ENCODE results near the gene LYSMD1. TPM values are rescaled to one million over a fixed set of nuclear protein-coding genes. Genes with fewer than 3 reads are reported as not detected.

Gene LYSMD1
- total RNA-seq, 5 donors from 2014 or later (not counting 1 experiment from before 2014, with no cell fraction given) = 0.68 to 3.2 (median 2.3) TPM

GRCh38 chr1:151157067-151157531 is 8.6 kb downstream of the LYSMD1 start:
- peaks cover 50 to 66% (median 63%) of the 10 kb centered on the region in 3 donors for H3K4me1 Mint-ChIP-seq
- POLR2A ChIA-PET = interaction anchor here in 1 of 2 donors (0.6 kb wide), 1 partner anchor 734 kb away, joined by 3 read pairs; no protein-coding TSS in a partner anchor

DNA sequence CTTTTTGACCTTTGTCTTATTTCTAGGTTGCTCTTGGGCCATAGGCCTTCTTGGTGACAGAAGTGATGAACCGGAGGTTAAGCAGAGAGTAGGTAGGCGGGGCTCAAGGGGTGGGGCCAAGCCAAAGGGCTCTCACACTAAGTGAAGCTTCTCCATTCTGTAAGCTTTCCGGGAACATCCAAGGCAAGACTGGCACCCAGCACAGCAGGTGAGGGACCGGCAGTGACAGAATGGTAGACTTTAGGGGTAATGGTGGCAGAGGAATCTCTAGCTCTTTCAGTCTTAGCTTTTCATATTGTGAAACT is 9.2 kb downstream of the LYSMD1 start, which contains the start of gene TNFAIP8L2:
Gene TNFAIP8L2 (plus strand): TSS at position 135 of the 305 bp plus-strand sequence. CDS start 2,049 bp downstream, outside the sequence.
- Histone ChIP-seq H3K27ac (ENCODE audit: low read length) (peak within 1 kb of the TSS; percentile 68), H3K27me3 (replicated peaks in 1 of 2; ENCODE audit: control insufficient read depth in 2 of 2, extremely low read depth in 1 of 2, insufficient read depth in 2 of 2, low read length in 1 of 2) (no peaks in the 10 kb centered on the region), H3K9me3 (no peaks in the 10 kb centered on the region), H3K4me1 (ENCODE audit: control insufficient read depth in 1 of 2, extremely low read depth in 1 of 2, insufficient read depth in 2 of 2, low read length in 2 of 2) (peaks cover 35 to 49% of the 10 kb centered on the region in 2 experiments), H3K4me3 (ENCODE audit: control insufficient read depth in 1 of 2, extremely low read depth in 1 of 2, low read length in 1 of 2) (peak within 1 kb of the TSS; percentile 89 to 97), H3K36me3 (ENCODE audit: control insufficient read depth in 2 of 2, extremely low read depth in 1 of 2, insufficient read depth in 1 of 2, low read length in 1 of 2) (peaks cover 0 to 23% of the 10 kb centered on the region in 2 donors)
- H3K27ac Mint-ChIP-seq = peak within 1 kb of the TSS; percentile 97 to 100
- ATAC-seq (replicated peaks in 1 of 4) (peak; percentile 81 to 88 (median 85)), DNase-seq (peak; percentile 37 to 82 (median 67))
- no peaks in the 10 kb centered on the region for H3K9me3 Mint-ChIP-seq
- H3K4me3 Mint-ChIP-seq = peak within 1 kb of the TSS; percentile 99 to 100 (median 100)
- peaks cover 20% of the 10 kb centered on the region for H3K36me3 Mint-ChIP-seq
- CTCF ChIA-PET = interaction anchor here (0.5 to 5.1 kb wide), 16 partner anchors 10 to 240 kb away, joined by 3 to 144 read pairs (median 4); partner anchors contain the start of genes GABPB2 (in 1 of the 2), LYSMD1 (in 1 of the 2), MINDY1 (in 1 of the 2) and PSMD4 (in 1 of the 2)
- POLR2A ChIA-PET = interaction anchor here in 1 of 2 donors (0.5 to 0.6 kb wide), 2 partner anchors 36 to 125 kb away, joined by 3 to 4 read pairs; partner anchors contain the start of gene ZNF687
- WGBS (ENCODE audit: insufficient coverage) = 0% methylated on average over 4 of the region's 4 CpGs
- no peaks in the 10 kb centered on the region for H3K27me3 Mint-ChIP-seq
- H3K4me1 Mint-ChIP-seq = peaks cover 44 to 60% (median 57%) of the 10 kb centered on the region in 3 donors

More at GRCh38 chr1:151157067-151157531, 8.6 kb downstream of the LYSMD1 start:
- peak in 34 of 35 experiments; percentile 28 to 74 (median 50) for DNase-seq
- H3K27ac Mint-ChIP-seq = peak overlapping the region; percentile 97 to 100
- CTCF ChIA-PET = interaction anchor here (0.5 to 5.1 kb wide), 15 partner anchors 9 to 241 kb away, joined by 3 to 144 read pairs (median 5); partner anchors contain the start of genes GABPB2 (in 1 of the 2), LYSMD1 (in 1 of the 2), MINDY1 (in 1 of the 2) and PSMD4 (in 1 of the 2)
- Histone ChIP-seq H3K9me3 (no peaks in the 10 kb centered on the region), H3K27ac (ENCODE audit: low read length) (peak overlapping the region; percentile 68), H3K27me3 (replicated peaks in 1 of 2; ENCODE audit: control insufficient read depth in 2 of 2, extremely low read depth in 1 of 2, insufficient read depth in 2 of 2, low read length in 1 of 2) (no peaks in the 10 kb centered on the region), H3K36me3 (ENCODE audit: control insufficient read depth in 2 of 2, extremely low read depth in 1 of 2, insufficient read depth in 1 of 2, low read length in 1 of 2) (peaks cover 0 to 27% of the 10 kb centered on the region in 2 donors), H3K4me1 (ENCODE audit: control insufficient read depth in 1 of 2, extremely low read depth in 1 of 2, insufficient read depth in 2 of 2, low read length in 2 of 2) (peaks cover 39 to 53% of the 10 kb centered on the region in 2 experiments), H3K4me3 (ENCODE audit: control insufficient read depth in 1 of 2, extremely low read depth in 1 of 2, low read length in 1 of 2) (peak overlapping the region; percentile 89 to 97)
- 4% methylated on average over 5 of the region's 6 CpGs for WGBS (ENCODE audit: insufficient coverage)
- peak; percentile 58 to 78 (median 72) for ATAC-seq (replicated peaks in 1 of 4)
- H3K36me3 Mint-ChIP-seq = peaks cover 27% of the 10 kb centered on the region
- peak overlapping the region; percentile 99 to 100 (median 100) for H3K4me3 Mint-ChIP-seq
- H3K9me3 Mint-ChIP-seq = no peaks in the 10 kb centered on the region
- no peaks in the 10 kb centered on the region for H3K27me3 Mint-ChIP-seq

DNA sequence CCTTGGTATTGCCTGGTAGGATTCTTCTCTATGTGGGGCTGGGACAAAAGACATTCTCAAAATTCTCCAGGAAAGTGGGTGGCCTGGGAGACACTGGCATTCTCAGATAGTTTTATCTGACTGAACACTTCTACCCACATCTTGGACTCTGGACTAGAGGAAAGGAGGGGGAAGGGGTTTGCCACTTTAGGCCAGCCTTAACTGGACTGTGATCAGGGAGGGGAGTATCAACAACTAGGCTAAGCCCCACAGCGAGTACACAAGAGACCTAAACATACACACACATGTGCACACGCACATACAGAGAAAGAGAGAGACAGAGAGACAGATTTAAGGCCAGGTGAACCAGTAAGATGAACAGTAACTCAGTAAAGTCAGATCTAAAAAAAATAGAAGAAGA is 18.0 kb downstream of the LYSMD1 start:
- Mint-ChIP-seq H3K27me3 (no peaks in the 10 kb centered on the region), H3K27ac (no peak overlapping the region), H3K4me1 (peaks cover 14 to 17% (median 16%) of the 10 kb centered on the region in 3 donors), H3K4me3 (peak overlapping the region; percentile 86 to 95 (median 94)), H3K36me3 (no peaks in the 10 kb centered on the region), H3K9me3 (no peaks in the 10 kb centered on the region)
- Histone ChIP-seq H3K27me3 (replicated peaks in 1 of 2; ENCODE audit: control insufficient read depth in 2 of 2, extremely low read depth in 1 of 2, insufficient read depth in 2 of 2, low read length in 1 of 2) (peaks cover 0 to 11% of the 10 kb centered on the region in 2 experiments), H3K4me1 (ENCODE audit: control insufficient read depth in 1 of 2, extremely low read depth in 1 of 2, insufficient read depth in 2 of 2, low read length in 2 of 2) (peaks cover 0 to 23% of the 10 kb centered on the region in 2 experiments), H3K27ac (ENCODE audit: low read length) (no peak overlapping the region), H3K36me3 (ENCODE audit: control insufficient read depth in 2 of 2, extremely low read depth in 1 of 2, insufficient read depth in 1 of 2, low read length in 1 of 2) (no peaks in the 10 kb centered on the region), H3K4me3 (ENCODE audit: control insufficient read depth in 1 of 2, extremely low read depth in 1 of 2, low read length in 1 of 2) (no peak overlapping the region), H3K9me3 (no peaks in the 10 kb centered on the region)
- ATAC-seq (replicated peaks in 1 of 4) = no peak
- no peak for DNase-seq
- ChIA-PET POLR2A (no interaction called here), CTCF (interaction anchor here in 1 of 2 donors (1.2 to 1.9 kb wide), 2 partner anchors 48 to 123 kb away, joined by 4 to 5 read pairs; no protein-coding TSS in a partner anchor)
- no CpG with 5 or more reads among the region's 2 CpGs for WGBS (ENCODE audit: insufficient coverage)

- ATAC-seq (replicated peaks in 1 of 4) = peak in 2 of 4 experiments; percentile 1 to 3
- ChIA-PET POLR2A (interaction anchor here in 1 of 2 donors (0.6 kb wide), 1 partner anchor 568 kb away, joined by 3 read pairs; the partner anchor contains the start of gene MCL1), CTCF (interaction anchor here in 1 of 2 donors (0.7 to 1.9 kb wide), 3 partner anchors 10 to 49 kb away, joined by 3 to 5 read pairs (median 4); partner anchors contain the start of gene TNFAIP8L2)
- Histone ChIP-seq H3K36me3 (ENCODE audit: control insufficient read depth in 2 of 2, extremely low read depth in 1 of 2, insufficient read depth in 1 of 2, low read length in 1 of 2) (no peaks in the 10 kb centered on the region), H3K27ac (ENCODE audit: low read length) (no peak overlapping the region), H3K9me3 (no peaks in the 10 kb centered on the region), H3K4me1 (ENCODE audit: control insufficient read depth in 1 of 2, extremely low read depth in 1 of 2, insufficient read depth in 2 of 2, low read length in 2 of 2) (peaks cover 0 to 23% of the 10 kb centered on the region in 2 experiments), H3K27me3 (replicated peaks in 1 of 2; ENCODE audit: control insufficient read depth in 2 of 2, extremely low read depth in 1 of 2, insufficient read depth in 2 of 2, low read length in 1 of 2) (peaks cover 0 to 11% of the 10 kb centered on the region in 2 experiments), H3K4me3 (ENCODE audit: control insufficient read depth in 1 of 2, extremely low read depth in 1 of 2, low read length in 1 of 2) (peak overlapping the region; percentile 75 to 80)
- no peak for DNase-seq
- Mint-ChIP-seq H3K4me1 (peaks cover 14 to 17% (median 16%) of the 10 kb centered on the region in 3 donors), H3K27me3 (no peaks in the 10 kb centered on the region), H3K9me3 (no peaks in the 10 kb centered on the region), H3K27ac (peak overlapping the region; percentile 81 to 91), H3K36me3 (no peaks in the 10 kb centered on the region), H3K4me3 (peak overlapping the region; percentile 86 to 95 (median 94))
- WGBS (ENCODE audit: insufficient coverage) = 0% methylated on average over 1 of the region's 7 CpGs
Measured at GRCh38 chr1:151147132-151147503, 18.6 kb downstream of the LYSMD1 start.

DNA sequence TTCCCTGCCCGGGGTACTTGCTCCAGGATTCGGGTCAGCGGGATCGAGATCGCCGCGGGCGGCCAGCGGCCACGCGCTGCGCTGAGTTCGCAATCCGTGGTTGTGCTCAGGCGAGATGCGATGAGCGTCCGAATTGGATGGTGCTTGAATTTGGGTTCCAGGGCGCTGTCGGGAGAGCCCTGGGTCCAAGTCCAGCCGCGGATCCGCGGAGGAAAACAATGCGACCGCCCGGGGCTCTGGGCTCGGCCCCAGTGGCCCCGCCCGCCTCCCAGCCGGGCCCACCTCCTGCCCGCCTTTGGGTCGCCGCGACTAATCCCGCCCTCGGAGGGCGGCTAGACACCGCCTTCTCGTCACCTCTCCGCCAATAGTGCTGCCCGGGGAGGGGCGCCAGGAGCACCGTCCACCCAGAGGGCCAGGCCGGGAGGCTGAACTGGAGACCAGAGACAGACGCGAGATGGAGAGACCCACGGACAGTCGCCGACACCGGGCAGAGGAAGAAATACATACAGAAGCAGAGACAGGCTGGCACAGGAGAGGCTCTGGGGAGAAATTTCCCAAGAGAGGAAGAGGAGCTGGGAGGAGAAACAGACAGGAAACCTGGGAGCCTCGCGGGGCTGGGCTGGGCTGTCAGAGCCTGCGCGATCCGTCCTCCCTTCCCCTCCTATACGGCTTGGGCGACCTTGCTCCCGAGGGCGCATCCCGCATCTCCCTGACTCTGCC is 19.1 kb downstream of the LYSMD1 start, which contains the start of gene SEMA6C:
Gene SEMA6C (minus strand): TSS at position 220 of the 720 bp plus-strand sequence. CDS start 4,010 bp downstream, outside the sequence.
- H3K27ac ChIP-seq (ENCODE audit: low read length) = no peak within 1 kb of the TSS
- ATAC-seq (replicated peaks in 1 of 4) = peak; percentile 99 to 100 (median 99)
- H3K4me1 ChIP-seq (ENCODE audit: control insufficient read depth in 1 of 2, extremely low read depth in 1 of 2, insufficient read depth in 2 of 2, low read length in 2 of 2) = peaks cover 0 to 23% of the 10 kb centered on the region in 2 experiments

More for the DNA sequence above, 19.1 kb downstream of the LYSMD1 start, which contains the start of gene SEMA6C:
- Mint-ChIP-seq H3K4me1 (peaks cover 14 to 17% (median 16%) of the 10 kb centered on the region in 3 donors), H3K36me3 (no peaks in the 10 kb centered on the region), H3K27ac (peak within 1 kb of the TSS; percentile 81 to 91), H3K27me3 (no peaks in the 10 kb centered on the region), H3K4me3 (peak within 1 kb of the TSS; percentile 86 to 95 (median 94)), H3K9me3 (no peaks in the 10 kb centered on the region)
- CTCF ChIA-PET = interaction anchor here in 1 of 2 donors (0.7 to 1.9 kb wide), 3 partner anchors 10 to 49 kb away, joined by 3 to 5 read pairs (median 4); partner anchors contain the start of gene TNFAIP8L2
- H3K4me3 ChIP-seq (ENCODE audit: control insufficient read depth in 1 of 2, extremely low read depth in 1 of 2, low read length in 1 of 2) = peak within 1 kb of the TSS; percentile 75 to 80
- peaks cover 0 to 11% of the 10 kb centered on the region in 2 experiments for H3K27me3 ChIP-seq (replicated peaks in 1 of 2; ENCODE audit: control insufficient read depth in 2 of 2, extremely low read depth in 1 of 2, insufficient read depth in 2 of 2, low read length in 1 of 2)
- under 1% methylated on average over 54 of the region's 61 CpGs for whole genome bisulfite sequencing (ENCODE audit: insufficient coverage)
- peak; percentile 64 to 89 (median 80) for DNase-seq
- H3K9me3 ChIP-seq = no peaks in the 10 kb centered on the region
- no peaks in the 10 kb centered on the region for H3K36me3 ChIP-seq (ENCODE audit: control insufficient read depth in 2 of 2, extremely low read depth in 1 of 2, insufficient read depth in 1 of 2, low read length in 1 of 2)
- POLR2A ChIA-PET = interaction anchor here in 1 of 2 donors (0.6 kb wide), 1 partner anchor 567 kb away, joined by 3 read pairs; the partner anchor contains the start of gene MCL1

Measured in T-cell (primary cell).